HepG2 (cell line): ENCODE data around the gene HES6. TPM values are rescaled to one million over a fixed set of nuclear protein-coding genes. Genes with fewer than 3 reads are reported as not detected.

Source experiments
- CBFB ChIP-seq: sonication (generic); formaldehyde crosslinking; IDR thresholded peaks from 2 replicates; pipeline ENCODE4 v1.4.0; 2020; ENCODE audit warnings: missing genetic modification reagents
- FOXJ3 ChIP-seq: sonication (generic); formaldehyde crosslinking; IDR thresholded peaks from 2 replicates; pipeline ENCODE4 v1.4.0; 2020; ENCODE audit warnings: missing genetic modification reagents, mild to moderate bottlenecking, borderline replicate concordance
- MEIS1 ChIP-seq: sonication (generic); formaldehyde crosslinking; IDR thresholded peaks from 2 replicates; pipeline ENCODE4 v1.9.0; 2021; ENCODE audit warnings: mild to moderate bottlenecking, missing genetic modification reagents, moderate library complexity, borderline replicate concordance
- RAD21 ChIP-seq: fragments of 450-650 bp; formaldehyde crosslinking; IDR thresholded peaks from 2 replicates; pipeline ENCODE4 v1.5.0; 2020; ENCODE audit warnings: mild to moderate bottlenecking
- SAFB2 ChIP-seq: sonication (generic); formaldehyde crosslinking; IDR thresholded peaks from 2 replicates; pipeline ENCODE4 v1.5.1; 2020; ENCODE audit warnings: missing genetic modification reagents, low read depth, mild to moderate bottlenecking, borderline replicate concordance
- YEATS4 ChIP-seq: sonication (generic); formaldehyde crosslinking; IDR thresholded peaks from 2 replicates; pipeline ENCODE4 v1.4.0; 2020; ENCODE audit warnings: missing genetic modification reagents, borderline replicate concordance
- ZBTB38 ChIP-seq: sonication (generic); formaldehyde crosslinking; IDR thresholded peaks from 2 replicates; pipeline ENCODE4 v1.5.1; 2020; ENCODE audit warnings: mild to moderate bottlenecking, missing genetic modification reagents
- polyA plus RNA-seq, 8 experiments: library from polyadenylated mRNA; depleted of rRNA in 3 of 8; stranded (reverse) in 7 of 8; unstranded in 1 of 8; fragments of >200 nt; fragmentation: Illumina TruSeq in 4 of 8; extraction: Trizol in 4 of 8; gene quantifications; 2 replicates each; pipeline versions ENCODE4 v1.2.1 to v1.2.3, GENCODE V29; 2011 to 2016; ENCODE audit warnings: low read depth in 4 of 8, missing spikeins in 1 of 8, mixed read lengths in 1 of 8; ENCODE audit not compliant: insufficient read depth in 1 of 8
- total RNA-seq, 5 experiments: library from RNA; depleted of rRNA; stranded (reverse); fragments of >200 nt; fragmentation: Illumina TruSeq; extraction: Trizol; gene quantifications; 2 replicates each; pipeline ENCODE4 v1.2.3, GENCODE V29; 2016; ENCODE audit warnings: low read depth in 1 of 5
- TF ChIP-seq, protein P1 (sequence below): sonication (generic); formaldehyde crosslinking; IDR thresholded peaks from 2 replicates; pipeline ENCODE4 v1.4.0; 2020; ENCODE audit warnings: missing genetic modification reagents, mild to moderate bottlenecking, borderline replicate concordance
- TF ChIP-seq, protein P2 (sequence below): sonication (generic); formaldehyde crosslinking; conservative IDR thresholded peaks from 2 replicates; pipeline ENCODE4 v1.8.0; 2022; ENCODE audit warnings: mild to moderate bottlenecking, moderate library complexity, missing genetic modification reagents

Gene HES6
- total and polyA plus RNA-seq, 2 of the 13 experiments (the other 11 are each of a cell fraction or from before 2014, with no cell fraction given) = 19.5 to 82.8 TPM

DNA sequence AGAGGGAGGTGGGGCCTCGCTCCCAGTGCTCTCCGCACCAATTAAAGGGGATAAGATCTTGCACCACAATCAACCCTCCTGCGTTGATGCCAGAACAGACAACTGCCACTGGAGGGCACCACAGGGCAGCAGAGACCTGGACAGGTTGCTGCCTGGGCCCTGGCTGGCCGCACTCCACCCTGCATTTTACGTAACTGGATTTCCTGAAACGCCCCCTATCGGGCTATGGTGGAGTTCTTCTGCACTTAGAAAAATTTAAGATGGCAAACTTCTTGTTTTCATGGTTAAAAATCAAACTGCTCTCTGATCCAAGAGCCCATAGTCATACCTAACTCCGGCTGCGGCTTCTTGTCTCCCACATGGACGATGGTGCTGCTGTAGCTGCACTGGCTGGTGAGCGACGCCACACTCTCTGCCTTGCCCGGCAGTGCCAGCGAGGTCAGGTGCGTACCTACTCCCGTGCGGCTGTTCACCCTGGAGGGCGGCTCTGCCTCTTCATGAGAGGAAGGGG is 16.8 kb upstream of the HES6 start (continued):
- 0 out of 2 replicates have a peak, but pooled peaks have one; percentile 38 for TF ChIP-seq CBFB (CRISPR knock-in tag)
- TF ChIP-seq SAFB2 = no peak
- TF ChIP-seq YEATS4 = no peak
- TF ChIP-seq RAD21 = peak; percentile 100
- TF ChIP-seq, protein P1, sequence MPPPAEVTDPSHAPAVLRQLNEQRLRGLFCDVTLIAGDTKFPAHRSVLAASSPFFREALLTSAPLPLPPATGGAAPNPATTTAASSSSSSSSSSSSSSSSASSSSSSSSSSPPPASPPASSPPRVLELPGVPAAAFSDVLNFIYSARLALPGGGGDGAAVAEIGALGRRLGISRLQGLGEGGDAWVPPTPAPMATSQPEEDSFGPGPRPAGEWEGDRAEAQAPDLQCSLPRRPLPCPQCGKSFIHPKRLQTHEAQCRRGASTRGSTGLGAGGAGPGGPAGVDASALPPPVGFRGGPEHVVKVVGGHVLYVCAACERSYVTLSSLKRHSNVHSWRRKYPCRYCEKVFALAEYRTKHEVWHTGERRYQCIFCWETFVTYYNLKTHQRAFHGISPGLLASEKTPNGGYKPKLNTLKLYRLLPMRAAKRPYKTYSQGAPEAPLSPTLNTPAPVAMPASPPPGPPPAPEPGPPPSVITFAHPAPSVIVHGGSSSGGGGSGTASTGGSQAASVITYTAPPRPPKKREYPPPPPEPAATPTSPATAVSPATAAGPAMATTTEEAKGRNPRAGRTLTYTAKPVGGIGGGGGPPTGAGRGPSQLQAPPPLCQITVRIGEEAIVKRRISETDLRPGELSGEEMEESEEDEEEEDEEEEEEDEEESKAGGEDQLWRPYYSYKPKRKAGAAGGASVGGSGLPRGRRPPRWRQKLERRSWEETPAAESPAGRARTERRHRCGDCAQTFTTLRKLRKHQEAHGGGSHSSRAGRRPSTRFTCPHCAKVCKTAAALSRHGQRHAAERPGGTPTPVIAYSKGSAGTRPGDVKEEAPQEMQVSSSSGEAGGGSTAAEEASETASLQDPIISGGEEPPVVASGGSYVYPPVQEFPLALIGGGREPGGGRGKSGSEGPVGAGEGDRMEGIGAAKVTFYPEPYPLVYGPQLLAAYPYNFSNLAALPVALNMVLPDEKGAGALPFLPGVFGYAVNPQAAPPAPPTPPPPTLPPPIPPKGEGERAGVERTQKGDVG (CRISPR knock-in tag) = 0 out of 2 replicates have a peak, but pooled peaks have one; percentile 52
- TF ChIP-seq ZBTB38 (CRISPR knock-in tag) = peak; percentile 27; the same call in 1 of the 2 replicates
- TF ChIP-seq, protein P2, sequence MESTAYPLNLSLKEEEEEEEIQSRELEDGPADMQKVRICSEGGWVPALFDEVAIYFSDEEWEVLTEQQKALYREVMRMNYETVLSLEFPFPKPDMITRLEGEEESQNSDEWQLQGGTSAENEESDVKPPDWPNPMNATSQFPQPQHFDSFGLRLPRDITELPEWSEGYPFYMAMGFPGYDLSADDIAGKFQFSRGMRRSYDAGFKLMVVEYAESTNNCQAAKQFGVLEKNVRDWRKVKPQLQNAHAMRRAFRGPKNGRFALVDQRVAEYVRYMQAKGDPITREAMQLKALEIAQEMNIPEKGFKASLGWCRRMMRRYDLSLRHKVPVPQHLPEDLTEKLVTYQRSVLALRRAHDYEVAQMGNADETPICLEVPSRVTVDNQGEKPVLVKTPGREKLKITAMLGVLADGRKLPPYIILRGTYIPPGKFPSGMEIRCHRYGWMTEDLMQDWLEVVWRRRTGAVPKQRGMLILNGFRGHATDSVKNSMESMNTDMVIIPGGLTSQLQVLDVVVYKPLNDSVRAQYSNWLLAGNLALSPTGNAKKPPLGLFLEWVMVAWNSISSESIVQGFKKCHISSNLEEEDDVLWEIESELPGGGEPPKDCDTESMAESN (CRISPR knock-in tag) = peak; percentile 65; the same call in 1 of the 2 replicates
- 0 out of 2 replicates have a peak, but pooled peaks have one; percentile 34 for TF ChIP-seq FOXJ3 (CRISPR knock-in tag)
- no peak for TF ChIP-seq MEIS1 (CRISPR knock-in tag)
